Activated T-cell treated with anti-CD3 and anti-CD28 coated beads, Interleukin-2, amount 50 U/mL, for 48 hours (primary cell): ENCODE data around the gene TNFRSF9.

ENCODE experiments used
- DNase-seq, 2 experiments: peaks; one replicate each; pipeline ENCODE4 v3.0.0-alpha.2; 2020

Gene TNFRSF9

DNA sequence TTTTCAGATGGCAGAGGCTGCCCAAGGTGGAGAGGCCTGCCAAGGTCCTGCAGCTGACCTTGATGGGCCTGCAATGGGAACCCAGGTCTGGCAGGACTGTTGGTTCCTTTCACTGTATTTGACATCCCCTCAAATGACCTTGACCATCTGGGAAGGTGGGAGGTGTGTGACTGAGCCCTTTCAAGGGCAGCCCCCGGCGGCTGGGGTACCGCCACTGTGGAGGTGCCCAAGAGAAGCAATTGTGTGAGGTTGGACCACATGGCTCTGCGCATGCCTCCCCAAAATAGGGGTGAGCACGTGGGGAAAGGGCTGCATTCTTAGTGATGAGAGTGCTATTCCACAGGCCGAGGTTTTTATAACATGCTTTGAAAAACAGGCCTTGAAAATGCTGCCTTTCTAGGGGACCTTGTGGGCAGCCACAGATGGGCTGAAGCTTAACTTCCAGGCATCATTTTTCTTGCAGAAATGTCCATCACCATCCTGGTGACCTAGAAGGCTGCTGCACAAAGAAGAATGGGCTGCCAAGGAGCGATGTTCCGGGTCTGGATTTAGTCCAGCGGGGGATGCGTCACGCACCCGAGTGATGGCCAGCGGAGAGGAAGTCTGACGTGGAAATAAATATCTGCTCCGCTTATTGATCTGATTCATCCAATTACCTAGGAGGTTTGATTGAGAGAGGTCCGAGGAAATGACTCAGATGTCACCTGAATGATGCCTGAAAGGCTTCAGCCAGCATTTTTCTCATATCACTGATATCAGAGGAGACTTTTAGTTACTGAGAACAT, 71.3 kb downstream of the TNFRSF9 start:
- DNase-seq, result no peak

DNA sequence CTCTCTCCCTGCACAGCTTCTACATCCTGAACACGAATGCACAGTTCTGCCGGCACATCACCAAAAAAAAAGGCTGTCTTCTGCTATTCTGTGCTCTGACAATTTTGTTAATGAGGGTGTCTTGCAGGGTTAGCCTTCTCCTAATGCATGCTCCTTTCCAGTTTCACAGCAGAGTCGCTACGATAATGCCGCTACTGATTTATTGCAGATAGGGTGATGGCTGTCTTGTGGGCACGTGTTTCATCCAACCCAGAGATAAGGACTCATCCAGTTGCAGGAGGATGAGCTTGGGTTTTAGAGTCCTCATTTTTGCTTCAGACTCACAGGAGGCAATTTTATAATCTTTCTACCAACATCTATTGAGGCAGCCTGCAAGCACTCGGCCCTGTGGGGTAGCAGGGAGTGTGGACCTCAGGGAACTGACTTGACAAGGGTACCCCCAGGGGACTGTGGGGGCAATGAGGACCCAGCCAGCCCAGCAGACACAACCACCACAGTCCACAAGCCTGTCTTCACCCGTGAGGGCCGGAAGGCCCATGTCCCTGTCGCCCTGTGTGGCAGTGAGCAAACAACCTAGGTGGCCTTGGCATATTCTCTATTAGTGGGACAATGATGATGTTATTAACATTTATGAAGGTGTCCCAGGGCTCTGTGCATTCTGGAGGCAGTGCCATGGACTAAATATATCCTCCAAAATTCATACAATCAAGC, 72.4 kb downstream of the TNFRSF9 start:
- DNase-seq, result no peak

DNA sequence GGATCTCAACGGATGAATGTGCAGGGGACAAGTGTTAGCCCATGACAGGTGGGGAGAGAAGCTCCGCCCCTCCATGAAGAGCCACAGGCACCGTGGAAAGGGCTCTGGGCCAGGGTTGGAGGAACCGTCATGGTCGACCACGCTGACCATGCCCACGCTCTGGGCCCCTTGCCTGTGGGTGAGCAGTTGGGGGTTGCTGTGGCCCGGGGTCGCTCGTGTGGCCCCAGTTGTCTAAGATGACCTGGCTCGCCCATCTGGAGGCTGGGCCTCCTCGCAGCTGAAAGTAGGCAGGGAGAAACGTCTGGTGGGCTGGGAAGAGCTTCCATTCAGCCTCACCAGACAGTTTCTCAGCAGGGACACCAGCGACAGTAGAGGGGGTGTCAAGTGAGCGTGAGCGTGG, 74.7 kb downstream of the TNFRSF9 start:
- DNase-seq, result no peak
